SK-N-SH treated with all-trans-retinoic acid at 6 μM for 48 hours (cell line): ENCODE measurements around the gene S100A8.

Experiments used
- ARNTL ChIP-seq: fragments of 450-650 bp; formaldehyde crosslinking; IDR thresholded peaks from 2 replicates; pipeline ENCODE4 v1.5.0; 2020; ENCODE audit warnings: low read depth, mild to moderate bottlenecking, moderate library complexity, borderline replicate concordance
- ESRRG ChIP-seq: fragments of 250-450 bp; sonication (Bioruptor Pico); IDR thresholded peaks from 2 replicates; pipeline ENCODE4 v1.6.1; 2021; ENCODE audit warnings: mild to moderate bottlenecking
- GLIS3 ChIP-seq: fragments of 250-450 bp; sonication (Bioruptor Pico); IDR thresholded peaks from 2 replicates; pipeline ENCODE4 v1.5.0; 2020; ENCODE audit warnings: mild to moderate bottlenecking, moderate library complexity
- TOX ChIP-seq: fragments of 250-450 bp; sonication (Bioruptor Pico); IDR thresholded peaks from 2 replicates; pipeline ENCODE4 v1.8.0; 2021; ENCODE audit warnings: mild to moderate bottlenecking, moderate library complexity, borderline replicate concordance
- ZC3H10 ChIP-seq: fragments of 250-450 bp; sonication (Bioruptor Pico); IDR thresholded peaks from 2 replicates; pipeline ENCODE4 v1.5.1; 2021; ENCODE audit warnings: mild to moderate bottlenecking, moderate library complexity

DNA sequence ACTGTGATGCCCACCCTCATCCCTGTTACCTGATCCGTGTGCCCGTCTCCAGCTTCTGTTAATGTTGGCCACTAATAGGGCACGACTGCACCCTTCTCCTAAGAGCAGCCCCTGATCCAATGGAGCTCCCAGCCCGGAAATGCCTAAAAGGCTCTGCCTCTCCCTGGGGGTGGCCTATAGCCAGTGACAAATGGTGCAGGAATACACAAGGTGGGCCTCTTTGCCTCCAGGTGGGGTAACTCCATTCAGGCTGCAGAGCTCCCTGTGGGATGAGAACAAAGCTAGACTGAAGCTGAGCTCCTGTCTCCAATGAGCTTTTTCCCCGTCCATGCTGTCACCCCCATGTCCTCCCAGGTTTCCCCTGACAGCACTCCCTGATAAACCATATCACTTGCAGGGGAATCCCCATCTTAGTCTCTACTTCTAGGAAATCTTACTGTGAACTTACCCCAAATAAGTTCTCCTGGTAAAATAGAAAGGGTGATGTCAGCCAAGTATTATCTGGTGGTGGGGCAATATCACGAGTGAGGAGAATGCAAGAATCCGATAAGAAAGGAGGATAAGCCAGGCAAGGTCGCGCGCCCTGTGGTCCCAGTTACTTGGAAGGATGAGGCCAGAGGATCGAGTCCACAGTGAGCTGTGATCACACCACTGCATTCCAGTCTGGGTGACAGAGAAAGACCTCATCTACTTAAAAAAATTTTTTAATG lies 44.0 kb upstream of the S100A8 start:
- no peak for TF ChIP-seq ARNTL
- TF ChIP-seq GLIS3 (CRISPR knock-in tag) = no peak
- no peak for TF ChIP-seq ZC3H10 (CRISPR knock-in tag)
- no peak for TF ChIP-seq TOX (CRISPR knock-in tag)
- TF ChIP-seq ESRRG (CRISPR knock-in tag) = no peak
